HG02623 (cell line): ENCODE results near the gene ATAD3C.
"Not testable (repeated sequence)": the region's sequence is repeated elsewhere in the genome, so short reads cannot be mapped to it uniquely, and the experiment has no call there.

Experiments
- ATAC-seq: cut with Tn5 transposase; IDR thresholded peaks from one replicate; pipeline ENCODE4 v1.9.1; 2021; ENCODE audit warnings: moderate library complexity; ENCODE audit not compliant: unreplicated experiment

Gene ATAD3C

GRCh38 chr1:1468196-1468985 lies 18.9 kb downstream of the ATAD3C start:
- ATAC-seq = not testable (repeated sequence)

- ATAC-seq = no peak
These were observed 21.3 kb downstream of the ATAD3C start for GRCh38 chr1:1470626-1471388.

- peak; percentile 85 for ATAC-seq
These were observed 22.0 kb downstream of the ATAD3C start, which contains the start of gene ATAD3B for GRCh38 chr1:1471389-1472052. Gene ATAD3B (plus strand): TSS chr1:1471765. CDS start chr1:1471885, 120 bp downstream.

GRCh38 chr1:1472053-1472876 lies 22.8 kb downstream of the ATAD3C start:
- ATAC-seq = not testable (repeated sequence)

GRCh38 chr1:1476011-1476410 lies 26.5 kb downstream of the ATAD3C start:
- ATAC-seq = not testable (repeated sequence)

- ATAC-seq = no peak
These were observed 27.7 kb downstream of the ATAD3C start for GRCh38 chr1:1477206-1477605.

GRCh38 chr1:1479547-1480487 lies 30.3 kb downstream of the ATAD3C start:
- ATAC-seq = no peak

GRCh38 chr1:1480488-1480867 lies 31.0 kb downstream of the ATAD3C start:
- not testable (repeated sequence) for ATAC-seq

- ATAC-seq = not testable (repeated sequence)
These were observed 32.3 kb downstream of the ATAD3C start for GRCh38 chr1:1481811-1482210.

- no peak for ATAC-seq
These were observed 33.4 kb downstream of the ATAD3C start for GRCh38 chr1:1482856-1483255.

- no peak for ATAC-seq
These were observed 34.2 kb downstream of the ATAD3C start for GRCh38 chr1:1483714-1484113.

GRCh38 chr1:1484976-1485750 lies 35.7 kb downstream of the ATAD3C start:
- not testable (repeated sequence) for ATAC-seq

- ATAC-seq = not testable (repeated sequence)
These were observed 36.3 kb downstream of the ATAD3C start for GRCh38 chr1:1485755-1486317.

- ATAC-seq = no peak
These were observed 38.2 kb downstream of the ATAD3C start for GRCh38 chr1:1487701-1488100.

GRCh38 chr1:1489231-1489630 lies 39.7 kb downstream of the ATAD3C start:
- no peak for ATAC-seq

- ATAC-seq = no peak
These were observed 40.4 kb downstream of the ATAD3C start for GRCh38 chr1:1489861-1490260.

GRCh38 chr1:1490633-1491230 lies 41.2 kb downstream of the ATAD3C start:
- ATAC-seq = no peak

GRCh38 chr1:1491601-1492000 lies 42.1 kb downstream of the ATAD3C start:
- ATAC-seq = no peak
